ENCODE results near the gene CACTIN. TPM values are rescaled to one million over a fixed set of nuclear protein-coding genes. Genes with fewer than 3 reads are reported as not detected.

Gene CACTIN
- total and polyA plus RNA-seq, 2 of the 4 experiments (the other 2 are of a cell fraction) = 10.8 to 19.5 TPM

- no peak overlapping the region for H4K5ac ChIP-seq (ENCODE audit: low read depth, low read length)
- TF ChIP-seq FOS (IDR thresholded peaks at IDR 0.05; ENCODE audit: low read depth, low read length) (no peak), CHD1 (IDR thresholded peaks at IDR 0.05; ENCODE audit: low read depth, low read length) (no peak), BHLHE40 (IDR thresholded peaks at IDR 0.05; ENCODE audit: low read depth, low read length) (no peak), SMC3 (IDR thresholded peaks at IDR 0.05; ENCODE audit: low read depth, low read length) (no peak), NFE2L2 (IDR thresholded peaks at IDR 0.05; ENCODE audit: low read depth, low read length) (no peak), MXI1 (IDR thresholded peaks at IDR 0.05; ENCODE audit: borderline replicate concordance, low read depth, low read length) (no peak), MAZ (IDR thresholded peaks at IDR 0.05; ENCODE audit: borderline replicate concordance, low read depth, low read length) (no peak), USF2 (IDR thresholded peaks at IDR 0.05; ENCODE audit: low read depth, low read length) (no peak), RCOR1 (IDR thresholded peaks at IDR 0.05; ENCODE audit: insufficient replicate concordance, low read length) (no peak), RFX5 (IDR thresholded peaks at IDR 0.05; ENCODE audit: low read depth, low read length) (no peak), CEBPB (IDR thresholded peaks at IDR 0.05; ENCODE audit: low read depth, low read length) (no peak), RAD21 (IDR thresholded peaks at IDR 0.05; ENCODE audit: low read length) (no peak), POLR2A (IDR thresholded peaks at IDR 0.05; ENCODE audit: low read depth, low read length) (no peak)
- TF ChIP-seq, protein P1, sequence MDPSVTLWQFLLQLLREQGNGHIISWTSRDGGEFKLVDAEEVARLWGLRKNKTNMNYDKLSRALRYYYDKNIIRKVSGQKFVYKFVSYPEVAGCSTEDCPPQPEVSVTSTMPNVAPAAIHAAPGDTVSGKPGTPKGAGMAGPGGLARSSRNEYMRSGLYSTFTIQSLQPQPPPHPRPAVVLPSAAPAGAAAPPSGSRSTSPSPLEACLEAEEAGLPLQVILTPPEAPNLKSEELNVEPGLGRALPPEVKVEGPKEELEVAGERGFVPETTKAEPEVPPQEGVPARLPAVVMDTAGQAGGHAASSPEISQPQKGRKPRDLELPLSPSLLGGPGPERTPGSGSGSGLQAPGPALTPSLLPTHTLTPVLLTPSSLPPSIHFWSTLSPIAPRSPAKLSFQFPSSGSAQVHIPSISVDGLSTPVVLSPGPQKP (IDR thresholded peaks at IDR 0.05; ENCODE audit: borderline replicate concordance, low read depth, low read length) = no peak
- TF ChIP-seq, protein P2, sequence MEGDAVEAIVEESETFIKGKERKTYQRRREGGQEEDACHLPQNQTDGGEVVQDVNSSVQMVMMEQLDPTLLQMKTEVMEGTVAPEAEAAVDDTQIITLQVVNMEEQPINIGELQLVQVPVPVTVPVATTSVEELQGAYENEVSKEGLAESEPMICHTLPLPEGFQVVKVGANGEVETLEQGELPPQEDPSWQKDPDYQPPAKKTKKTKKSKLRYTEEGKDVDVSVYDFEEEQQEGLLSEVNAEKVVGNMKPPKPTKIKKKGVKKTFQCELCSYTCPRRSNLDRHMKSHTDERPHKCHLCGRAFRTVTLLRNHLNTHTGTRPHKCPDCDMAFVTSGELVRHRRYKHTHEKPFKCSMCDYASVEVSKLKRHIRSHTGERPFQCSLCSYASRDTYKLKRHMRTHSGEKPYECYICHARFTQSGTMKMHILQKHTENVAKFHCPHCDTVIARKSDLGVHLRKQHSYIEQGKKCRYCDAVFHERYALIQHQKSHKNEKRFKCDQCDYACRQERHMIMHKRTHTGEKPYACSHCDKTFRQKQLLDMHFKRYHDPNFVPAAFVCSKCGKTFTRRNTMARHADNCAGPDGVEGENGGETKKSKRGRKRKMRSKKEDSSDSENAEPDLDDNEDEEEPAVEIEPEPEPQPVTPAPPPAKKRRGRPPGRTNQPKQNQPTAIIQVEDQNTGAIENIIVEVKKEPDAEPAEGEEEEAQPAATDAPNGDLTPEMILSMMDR (conservative IDR thresholded peaks at IDR 0.05; ENCODE audit: low read depth, low read length) = no peak
- H3K4me3 ChIP-seq (ENCODE audit: insufficient read depth, low read depth, low read length) = no peak overlapping the region
- ATAC-seq (ENCODE audit: low read depth) (no peak), DNase-seq (no peak)
- no peak overlapping the region for H3K14ac ChIP-seq (replicated peaks; ENCODE audit: low read depth, low read length)
- peaks cover 6 to 16% of the 10 kb centered on the region in 2 experiments for H3K79me1 ChIP-seq (ENCODE audit: low read depth in 1 of 2, low read length in 2 of 2)
- H3K27ac ChIP-seq (ENCODE audit: insufficient read depth, low read length) = no peak overlapping the region
- no peak overlapping the region for H2BK20ac ChIP-seq (ENCODE audit: low read depth, low read length)
- no peak overlapping the region for H4K8ac ChIP-seq (ENCODE audit: low read depth in 2 of 2, low read length in 2 of 2)
- no peaks in the 10 kb centered on the region for H3K27me3 ChIP-seq (ENCODE audit: control insufficient read depth, insufficient read depth, low read length)
- no peak overlapping the region for H3K4ac ChIP-seq (ENCODE audit: low read depth, low read length)
- H2BK5ac ChIP-seq (ENCODE audit: low read depth, low read length, poor library complexity, severe bottlenecking) = no peak overlapping the region
- no peak overlapping the region for H3K4me2 ChIP-seq (ENCODE audit: low read depth, low read length)
- dilution Hi-C loops (cut with HindIII; ENCODE audit: low sequenced_read_pairs, unreplicated experiment) = no loop called here
- no peak overlapping the region for H4K91ac ChIP-seq (ENCODE audit: insufficient read depth, low read depth, low read length)
- H4K20me1 ChIP-seq (ENCODE audit: insufficient read depth, low read length) = no peaks in the 10 kb centered on the region
- no peak overlapping the region for H2AK5ac ChIP-seq (ENCODE audit: low read depth, low read length)
- ChIA-PET POLR2A (ENCODE audit: unreplicated experiment) (no interaction called here), CTCF (no interaction called here)
- no peaks in the 10 kb centered on the region for H3K9me3 ChIP-seq (ENCODE audit: control insufficient read depth, insufficient read depth, low read length)
- peaks cover 48% of the 10 kb centered on the region for H3K36me3 ChIP-seq (ENCODE audit: control insufficient read depth, insufficient read depth, low read length)
- in situ Hi-C loops (cut with MboI; ENCODE audit: low sequenced_read_pairs) = no loop called here
- no peak overlapping the region for H3K9ac ChIP-seq (ENCODE audit: low read depth, low read length)
- no peak overlapping the region for H3K18ac ChIP-seq (ENCODE audit: low read depth, low read length)
- no peak overlapping the region for H3K56ac ChIP-seq (ENCODE audit: extremely low read depth, insufficient read depth, low read length)
- no peak overlapping the region for H2BK15ac ChIP-seq (ENCODE audit: low read depth, low read length)
- no peak overlapping the region for H2BK120ac ChIP-seq (ENCODE audit: low read depth, low read length)
- H2AK9ac ChIP-seq (replicated peaks; ENCODE audit: low read depth, low read length, poor library complexity) = no peak overlapping the region
- H3K23ac ChIP-seq (ENCODE audit: low read depth, low read length) = no peak overlapping the region
- WGBS, 2 experiments (ENCODE audit: extremely low coverage in 2 of 2, insufficient read length in 1 of 2) = no CpG with 5 or more reads among the region's 14 CpGs
- H3K9me1 ChIP-seq (ENCODE audit: insufficient read depth, low read length) = peaks cover 3% of the 10 kb centered on the region; the same call in 1 of the 2 replicates
- BruUV-seq (replicated peaks) = no TSS peak
- intact Hi-C loops (cut with micrococcal nuclease) = no loop called here
- peaks cover 3% of the 10 kb centered on the region for H3K4me1 ChIP-seq (ENCODE audit: control insufficient read depth, insufficient read depth, low read length)
- no peak overlapping the region for H2AFZ ChIP-seq (replicated peaks; ENCODE audit: low read length, poor library complexity)
These were observed 25.8 kb upstream of the CACTIN start for GRCh38 chr19:3652422-3652821.

Measured in IMR-90 (cell line).